ENCODE data around the gene PTPRU. TPM values are rescaled to one million over a fixed set of nuclear protein-coding genes. Genes with fewer than 3 reads are reported as not detected.

The PTPRU gene
- total RNA-seq, 1 experiment from 2014 or later, result 54.5 TPM

- no peak for DNase-seq
- no peaks in the 10 kb centered on the region for H3K27me3 Mint-ChIP-seq (ENCODE audit: unreplicated experiment)
- peaks cover 23% of the 10 kb centered on the region for H3K36me3 Mint-ChIP-seq (ENCODE audit: insufficient read depth, unreplicated experiment)
- intact Hi-C loops (cut with micrococcal nuclease; ENCODE audit: unreplicated experiment), result loop anchor here (5.0 to 10.0 kb wide), 2 partner anchors 169 to 416 kb away; no protein-coding TSS in a partner anchor
- CTCF ChIA-PET, result interaction anchor here (0.6 to 2.6 kb wide), 3 partner anchors 19 to 319 kb away, joined by 3 to 31 read pairs (median 22); partner anchors contain the start of gene SRSF4
- BruUV-seq (replicated peaks), result no TSS peak
- no peak overlapping the region for H3K4me3 Mint-ChIP-seq (ENCODE audit: low read depth, unreplicated experiment)
- H3K27ac Mint-ChIP-seq (ENCODE audit: unreplicated experiment), result no peak overlapping the region
- H3K9me3 Mint-ChIP-seq (ENCODE audit: low read depth, unreplicated experiment), result no peaks in the 10 kb centered on the region
- TF ChIP-seq CTCF (IDR thresholded peaks at IDR 0.05; ENCODE audit: unreplicated experiment), result no peak
- H3K4me1 Mint-ChIP-seq (ENCODE audit: low read depth, unreplicated experiment), result peaks cover 19% of the 10 kb centered on the region
Measured at GRCh38 chr1:29200906-29201594, 35.3 kb upstream of the PTPRU start.

GRCh38 chr1:29201595-29202051 is 34.7 kb upstream of the PTPRU start:
- Mint-ChIP-seq H3K4me3 (ENCODE audit: low read depth, unreplicated experiment) (no peak overlapping the region), H3K4me1 (ENCODE audit: low read depth, unreplicated experiment) (peaks cover 19% of the 10 kb centered on the region), H3K9me3 (ENCODE audit: low read depth, unreplicated experiment) (no peaks in the 10 kb centered on the region), H3K36me3 (ENCODE audit: insufficient read depth, unreplicated experiment) (peaks cover 23% of the 10 kb centered on the region), H3K27ac (ENCODE audit: unreplicated experiment) (no peak overlapping the region), H3K27me3 (ENCODE audit: unreplicated experiment) (no peaks in the 10 kb centered on the region)
- BruUV-seq (replicated peaks), result no TSS peak
- CTCF ChIA-PET, result interaction anchor here (2.2 to 2.6 kb wide), 2 partner anchors 20 to 320 kb away, joined by 22 to 31 read pairs; partner anchors contain the start of gene SRSF4
- intact Hi-C loops (cut with micrococcal nuclease; ENCODE audit: unreplicated experiment), result loop anchor here (2.0 to 10.0 kb wide), 3 partner anchors 169 to 417 kb away; no protein-coding TSS in a partner anchor
- DNase-seq, result no peak
- TF ChIP-seq CTCF (IDR thresholded peaks at IDR 0.05; ENCODE audit: unreplicated experiment), result no peak

DNA sequence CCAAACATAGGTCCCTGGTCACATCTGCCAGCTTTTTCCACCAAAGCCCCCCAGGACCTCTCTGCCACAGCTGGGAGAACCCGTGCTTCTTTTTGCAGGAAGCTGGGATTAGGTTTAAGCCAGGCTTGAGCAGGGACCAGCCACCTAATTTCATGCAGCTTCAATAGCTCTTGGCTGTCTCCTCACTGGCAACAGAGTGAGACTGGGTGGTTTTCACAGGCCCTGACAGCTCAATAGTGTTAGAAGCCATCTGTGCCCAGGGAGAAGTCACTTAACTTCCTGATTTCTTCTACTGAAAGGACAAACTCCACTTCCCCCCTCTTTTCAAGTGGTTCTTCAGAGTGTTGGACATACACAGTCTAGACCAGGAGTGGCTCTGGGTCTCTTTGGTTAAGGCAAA is 34.3 kb upstream of the PTPRU start:
- Mint-ChIP-seq H3K4me1 (ENCODE audit: low read depth, unreplicated experiment) (peaks cover 19% of the 10 kb centered on the region), H3K36me3 (ENCODE audit: insufficient read depth, unreplicated experiment) (peaks cover 23% of the 10 kb centered on the region), H3K9me3 (ENCODE audit: low read depth, unreplicated experiment) (no peaks in the 10 kb centered on the region), H3K27me3 (ENCODE audit: unreplicated experiment) (no peaks in the 10 kb centered on the region), H3K27ac (ENCODE audit: unreplicated experiment) (no peak overlapping the region), H3K4me3 (ENCODE audit: low read depth, unreplicated experiment) (peak overlapping the region; percentile 19)
- no TSS peak for BruUV-seq (replicated peaks)
- CTCF ChIA-PET, result interaction anchor here (0.7 to 2.6 kb wide), 5 partner anchors 20 to 325 kb away, joined by 3 to 31 read pairs (median 6); partner anchors contain the start of gene SRSF4
- intact Hi-C loops (cut with micrococcal nuclease; ENCODE audit: unreplicated experiment), result loop anchor here (2.0 to 10.0 kb wide), 3 partner anchors 170 to 417 kb away; no protein-coding TSS in a partner anchor
- DNase-seq, result no peak
- TF ChIP-seq CTCF (IDR thresholded peaks at IDR 0.05; ENCODE audit: unreplicated experiment), result no peak

GRCh38 chr1:29202584-29203340 is 33.6 kb upstream of the PTPRU start:
- Mint-ChIP-seq H3K4me3 (ENCODE audit: low read depth, unreplicated experiment) (peak overlapping the region; percentile 19), H3K27ac (ENCODE audit: unreplicated experiment) (no peak overlapping the region), H3K27me3 (ENCODE audit: unreplicated experiment) (no peaks in the 10 kb centered on the region), H3K4me1 (ENCODE audit: low read depth, unreplicated experiment) (peaks cover 19% of the 10 kb centered on the region), H3K9me3 (ENCODE audit: low read depth, unreplicated experiment) (no peaks in the 10 kb centered on the region), H3K36me3 (ENCODE audit: insufficient read depth, unreplicated experiment) (peaks cover 23% of the 10 kb centered on the region)
- DNase-seq, result peak; percentile 96
- CTCF ChIA-PET, result interaction anchor here (0.5 to 2.6 kb wide), 9 partner anchors 9 to 326 kb away, joined by 3 to 31 read pairs (median 5); partner anchors contain the start of gene SRSF4
- TF ChIP-seq CTCF (IDR thresholded peaks at IDR 0.05; ENCODE audit: unreplicated experiment), result peak; percentile 90
- BruUV-seq (replicated peaks), result no TSS peak
- intact Hi-C loops (cut with micrococcal nuclease; ENCODE audit: unreplicated experiment), result loop anchor here (2.0 to 10.0 kb wide), 3 partner anchors 170 to 418 kb away; no protein-coding TSS in a partner anchor
